HG03354 (cell line): Measurements from ENCODE around the gene ZNF837.
A peak's percentile ranks its signal among the peaks of the same experiment; 100 is the strongest.
"Not testable (repeated sequence)": the region's sequence is repeated elsewhere in the genome, so short reads cannot be mapped to it uniquely, and the experiment has no call there.

Experiments
- ATAC-seq: cut with Tn5 transposase; IDR thresholded peaks from one replicate; pipeline ENCODE4 v1.9.1; 2021; ENCODE audit warnings: mild to moderate bottlenecking; ENCODE audit not compliant: unreplicated experiment, poor library complexity, severe bottlenecking

The ZNF837 gene

GRCh38 chr19:58352760-58353671 lies 27.8 kb downstream of the ZNF837 start, which contains the start of gene A1BG:
A1BG (minus strand) TSS chr19:58353492; CDS start chr19:58353437, 55 bp downstream.
- no peak for ATAC-seq

GRCh38 chr19:58351990-58352755 lies 28.7 kb downstream of the ZNF837 start:
- ATAC-seq, result no peak

GRCh38 chr19:58351558-58351878 lies 29.3 kb downstream of the ZNF837 start:
- ATAC-seq, result no peak

- ATAC-seq, result no peak
These were observed 29.8 kb downstream of the ZNF837 start for GRCh38 chr19:58350871-58351557.

- ATAC-seq, result no peak
These were observed 30.6 kb downstream of the ZNF837 start for GRCh38 chr19:58350001-58350861.

GRCh38 chr19:58349590-58349989 lies 31.2 kb downstream of the ZNF837 start:
- ATAC-seq, result no peak

- not testable (repeated sequence) for ATAC-seq
These were observed 32.8 kb downstream of the ZNF837 start for GRCh38 chr19:58348080-58348479.

- ATAC-seq, result peak; percentile 93
These were observed 33.6 kb downstream of the ZNF837 start for GRCh38 chr19:58346961-58347929.

- ATAC-seq, result no peak
These were observed 35.3 kb downstream of the ZNF837 start for GRCh38 chr19:58345558-58345957.

- ATAC-seq, result no peak
These were observed 41.8 kb downstream of the ZNF837 start for GRCh38 chr19:58338825-58339558.

- no peak for ATAC-seq
These were observed 42.5 kb downstream of the ZNF837 start for GRCh38 chr19:58338336-58338735.

- no peak for ATAC-seq
These were observed 44.0 kb downstream of the ZNF837 start for GRCh38 chr19:58336820-58337219.

- no peak for ATAC-seq
These were observed 44.6 kb downstream of the ZNF837 start for GRCh38 chr19:58336216-58336615.

- ATAC-seq, result no peak
These were observed 45.2 kb downstream of the ZNF837 start for GRCh38 chr19:58335630-58336029.

GRCh38 chr19:58334691-58335249 lies 46.1 kb downstream of the ZNF837 start:
- no peak for ATAC-seq

- no peak for ATAC-seq
These were observed 48.1 kb downstream of the ZNF837 start for GRCh38 chr19:58332697-58333096.

GRCh38 chr19:58330458-58330857 lies 50.4 kb downstream of the ZNF837 start:
- no peak for ATAC-seq
